Trophoblast cell (in vitro differentiated cells and primary cell): ENCODE measurements around the gene CMC1.

Experiments used
- DNase-seq, 2 donors: peaks; one replicate each; pipeline ENCODE4 v3.0.0-alpha.2; 2016
- H2AFZ ChIP-seq: 2 replicates; pipeline ENCODE4 v1.6.1; 2013; ENCODE audit warnings: low read length, moderate library complexity, mild to moderate bottlenecking; ENCODE audit not compliant: insufficient read depth, poor library complexity
- H2AK5ac ChIP-seq: 2 replicates; pipeline ENCODE4 v1.6.1; 2013; ENCODE audit warnings: mild to moderate bottlenecking, low read length
- H2BK120ac ChIP-seq: 2 replicates; pipeline ENCODE4 v1.6.1; 2013; ENCODE audit warnings: low read length, mild to moderate bottlenecking, moderate library complexity; ENCODE audit not compliant: insufficient read depth, poor library complexity
- H2BK12ac ChIP-seq: 2 replicates; pipeline ENCODE4 v1.6.1; 2013; ENCODE audit warnings: mild to moderate bottlenecking, low read length, moderate library complexity
- H2BK5ac ChIP-seq: 2 replicates; pipeline ENCODE4 v1.6.1; 2013; ENCODE audit warnings: low read length, low read depth, moderate library complexity, mild to moderate bottlenecking; ENCODE audit not compliant: poor library complexity
- H3K14ac ChIP-seq: 2 replicates; pipeline ENCODE4 v1.6.1; 2013; ENCODE audit warnings: mild to moderate bottlenecking, low read length
- H3K18ac ChIP-seq: 2 replicates; pipeline ENCODE4 v1.6.1; 2013; ENCODE audit warnings: mild to moderate bottlenecking, low read length
- H3K23ac ChIP-seq: 2 replicates; pipeline ENCODE4 v1.6.1; 2013; ENCODE audit warnings: low read length
- H3K27ac ChIP-seq: 2 replicates; pipeline ENCODE4 v1.5.1; 2013; ENCODE audit warnings: low read depth, mild to moderate bottlenecking, inconsistent platforms, low read length, moderate library complexity
- H3K27me3 ChIP-seq: 2 replicates; pipeline ENCODE4 v1.6.1; 2013; ENCODE audit warnings: inconsistent platforms, mild to moderate bottlenecking, low read length, moderate library complexity; ENCODE audit not compliant: insufficient read depth
- H3K36me3 ChIP-seq, 2 experiments: 1 replicate in 1 of 2; 2 replicates in 1 of 2; pipeline ENCODE4 v1.6.1; 2013; ENCODE audit warnings: low read length in 2 of 2, mild to moderate bottlenecking in 2 of 2, moderate library complexity in 1 of 2; ENCODE audit not compliant: insufficient read depth in 2 of 2, control insufficient read depth in 1 of 2
- H3K4ac ChIP-seq: 2 replicates; pipeline ENCODE4 v1.6.1; 2013; ENCODE audit warnings: low read depth, mild to moderate bottlenecking, low read length, moderate library complexity
- H3K4me1 ChIP-seq, 2 experiments: 1 replicate in 1 of 2; 2 replicates in 1 of 2; pipeline ENCODE4 v1.6.1; 2013; ENCODE audit warnings: low read length in 2 of 2, mild to moderate bottlenecking in 2 of 2, moderate library complexity in 1 of 2; ENCODE audit not compliant: insufficient read depth in 2 of 2, control insufficient read depth in 1 of 2
- H3K4me2 ChIP-seq: 2 replicates; pipeline ENCODE4 v1.6.1; 2013; ENCODE audit warnings: inconsistent platforms, mild to moderate bottlenecking, low read length, moderate library complexity
- H3K4me3 ChIP-seq: 2 replicates; pipeline ENCODE4 v1.5.1; 2013; ENCODE audit warnings: mild to moderate bottlenecking, low read depth, low read length, inconsistent platforms
- H3K79me1 ChIP-seq: one replicate; pipeline ENCODE4 v1.6.1; 2013; ENCODE audit warnings: low read length
- H3K79me2 ChIP-seq: 2 replicates; pipeline ENCODE4 v1.6.1; 2013; ENCODE audit warnings: low read length, mild to moderate bottlenecking; ENCODE audit not compliant: control insufficient read depth, insufficient read depth, poor library complexity
- H3K9ac ChIP-seq: 2 replicates; pipeline ENCODE4 v1.6.1; 2013; ENCODE audit warnings: mild to moderate bottlenecking, low read length
- H3K9me3 ChIP-seq: 2 replicates; pipeline ENCODE4 v1.6.1; 2013; ENCODE audit warnings: low read depth, mild to moderate bottlenecking, control low read depth, inconsistent platforms, low read length; ENCODE audit not compliant: insufficient read depth
- H4K12ac ChIP-seq: 2 replicates; pipeline ENCODE4 v1.6.1; 2013; ENCODE audit warnings: low read depth, mild to moderate bottlenecking, low read length, moderate library complexity
- H4K8ac ChIP-seq: 2 replicates; pipeline ENCODE4 v1.6.1; 2013; ENCODE audit warnings: low read depth, mild to moderate bottlenecking, low read length, moderate library complexity
- H4K91ac ChIP-seq: one replicate; pipeline ENCODE4 v1.6.1; 2013; ENCODE audit warnings: low read depth, mild to moderate bottlenecking, low read length, moderate library complexity
- WGBS: extraction: QIAGEN DNeasy Blood & Tissue Kit; methylation state at CpG from one replicate; pipeline ENCODE4 v1.1.7; 2013; ENCODE audit warnings: missing lambda C conversion rate; ENCODE audit not compliant: insufficient read length, insufficient coverage; ENCODE audit errors: extremely low coverage; 5-methylcytosine and 5-hydroxymethylcytosine counted together

CMC1 gene

DNA sequence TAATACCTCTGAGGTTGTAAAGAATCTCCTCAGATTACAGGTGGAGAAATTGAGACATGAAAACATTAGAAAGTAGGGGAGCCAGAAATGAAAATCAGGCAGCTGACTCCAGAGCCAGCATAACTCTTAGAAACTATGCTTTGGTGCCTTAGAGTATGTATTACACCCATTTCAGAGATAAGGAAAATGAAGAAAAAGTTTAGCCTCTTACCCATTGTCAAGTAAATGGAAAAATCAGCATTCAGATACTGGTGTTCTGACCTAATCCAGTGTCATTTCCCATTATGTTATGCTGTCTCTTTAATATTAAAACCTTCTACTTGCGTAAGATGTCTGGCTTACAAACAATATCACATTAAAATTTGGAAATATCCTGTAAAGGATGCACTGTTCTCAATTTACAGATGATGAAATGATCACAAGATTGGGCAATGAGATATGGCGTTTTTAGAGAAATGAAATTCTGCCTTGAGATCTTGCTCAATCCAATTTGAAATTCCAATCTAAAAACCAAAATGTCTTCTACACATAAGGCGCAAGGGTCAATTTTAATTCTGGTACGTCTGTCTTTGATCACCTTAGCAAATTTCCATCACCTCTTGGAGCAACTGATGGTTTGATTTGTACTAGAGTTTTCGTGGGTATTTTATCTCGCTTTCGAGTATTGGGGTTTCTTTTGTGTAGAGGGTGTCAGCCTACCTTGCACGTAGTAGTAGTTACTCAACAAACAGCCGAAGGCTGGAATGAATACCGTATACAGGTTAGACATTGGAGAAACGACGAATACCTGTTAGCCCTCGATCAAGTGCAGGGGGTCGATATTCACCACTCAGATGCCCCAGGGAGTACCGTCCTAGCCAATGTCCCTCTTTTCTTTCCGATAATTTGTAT lies 106.2 kb downstream of the CMC1 start:
- H3K79me1 ChIP-seq: peaks cover 10% of the 10 kb centered on the region
- H3K36me3 ChIP-seq: no peaks in the 10 kb centered on the region
- peak overlapping the region; percentile 95 for H3K27ac ChIP-seq
- H4K12ac ChIP-seq: no peak overlapping the region
- no peaks in the 10 kb centered on the region for H3K27me3 ChIP-seq
- H3K4ac ChIP-seq: peak overlapping the region; percentile 59
- no peaks in the 10 kb centered on the region for H3K9me3 ChIP-seq
- H4K8ac ChIP-seq: peak overlapping the region; percentile 97
- peak overlapping the region; percentile 88 for H3K4me2 ChIP-seq
- no peak overlapping the region for H2AK5ac ChIP-seq
- H3K23ac ChIP-seq: no peak overlapping the region
- H3K4me3 ChIP-seq: peak overlapping the region; percentile 86
- H3K79me2 ChIP-seq: peaks cover 10% of the 10 kb centered on the region
- no peak overlapping the region for H2BK120ac ChIP-seq
- H2BK12ac ChIP-seq: no peak overlapping the region
- peak overlapping the region; percentile 67 for H3K9ac ChIP-seq
- WGBS: no CpG with 5 or more reads among the region's 16 CpGs
- peak; percentile 11 to 67 for DNase-seq
- no peak overlapping the region for H3K14ac ChIP-seq
- no peak overlapping the region for H2BK5ac ChIP-seq
- H4K91ac ChIP-seq: peak overlapping the region; percentile 92
- peak overlapping the region; percentile 80 for H2AFZ ChIP-seq
- no peak overlapping the region for H3K18ac ChIP-seq
- H3K4me1 ChIP-seq: no peaks in the 10 kb centered on the region

- H3K18ac ChIP-seq: peak overlapping the region; percentile 89
- H3K9me3 ChIP-seq: no peaks in the 10 kb centered on the region
- H4K12ac ChIP-seq: peak overlapping the region; percentile 99
- peak overlapping the region; percentile 92 for H4K91ac ChIP-seq
- WGBS: no CpG with 5 or more reads among the region's 16 CpGs
- H2AK5ac ChIP-seq: no peak overlapping the region
- peak overlapping the region; percentile 97 for H4K8ac ChIP-seq
- H3K36me3 ChIP-seq: no peaks in the 10 kb centered on the region
- H3K4me3 ChIP-seq: peak overlapping the region; percentile 86
- peak overlapping the region; percentile 93 for H2BK120ac ChIP-seq
- peak overlapping the region; percentile 82 for H3K9ac ChIP-seq
- H3K27me3 ChIP-seq: no peaks in the 10 kb centered on the region
- peaks cover 10% of the 10 kb centered on the region for H3K79me1 ChIP-seq
- no peak overlapping the region for H3K23ac ChIP-seq
- peak overlapping the region; percentile 91 for H3K14ac ChIP-seq
- H3K79me2 ChIP-seq: peaks cover 10% of the 10 kb centered on the region
- H2BK5ac ChIP-seq: peak overlapping the region; percentile 94
- H3K4me2 ChIP-seq: peak overlapping the region; percentile 88
- no peak overlapping the region for H2BK12ac ChIP-seq
- H3K4me1 ChIP-seq: no peaks in the 10 kb centered on the region
- H2AFZ ChIP-seq: peak overlapping the region; percentile 80
- no peak for DNase-seq
- peak overlapping the region; percentile 95 for H3K27ac ChIP-seq
- H3K4ac ChIP-seq: peak overlapping the region; percentile 59
Measured at GRCh38 chr3:28348265-28348628, 106.8 kb downstream of the CMC1 start.

DNA sequence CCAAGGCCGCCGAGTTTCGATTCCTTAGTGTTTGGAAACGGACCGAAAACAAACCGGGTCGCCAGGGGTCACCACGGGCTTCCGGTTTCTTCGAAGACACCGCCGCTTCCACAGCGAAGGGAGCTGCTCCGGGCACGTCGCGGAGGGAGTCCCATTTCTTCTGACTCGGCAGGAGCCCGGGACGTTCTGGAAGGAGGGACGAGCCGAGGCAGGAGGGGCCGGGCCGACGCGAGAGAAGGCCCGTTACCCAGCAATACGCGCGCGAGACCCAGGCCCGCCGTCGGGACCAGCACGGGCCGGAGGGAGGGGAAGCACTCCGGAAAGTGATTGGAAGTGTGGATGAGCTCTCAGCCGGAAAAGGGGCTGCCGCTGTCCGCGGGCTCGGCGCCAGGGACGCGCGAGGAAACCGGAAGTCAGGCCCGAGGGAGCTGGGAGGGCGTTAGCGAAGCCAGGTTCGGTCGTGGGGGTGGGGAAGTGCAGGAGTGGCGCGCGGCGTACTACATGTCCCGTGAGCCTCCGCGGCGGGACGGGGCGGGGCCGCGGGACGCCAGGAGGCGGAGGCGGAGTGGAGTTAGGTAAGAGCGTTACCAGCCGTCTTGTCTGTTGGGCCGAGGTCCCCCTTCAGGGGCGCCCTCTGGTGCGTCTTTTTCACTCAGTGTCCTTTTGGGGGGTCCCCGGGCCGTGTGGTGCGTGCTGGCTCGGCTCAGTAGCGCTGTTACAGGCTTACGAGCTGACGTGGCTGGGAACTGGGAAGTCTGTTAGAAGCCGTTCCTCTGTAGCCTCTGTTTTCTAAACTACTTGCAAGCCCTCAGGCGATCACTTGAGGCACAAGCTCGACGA lies 107.4 kb downstream of the CMC1 start, which contains the start of the genes AZI2 and ZCWPW2:
Gene AZI2 (minus strand): TSS at position 196 of the 840 bp plus-strand sequence. CDS start 8,207 bp downstream, outside the sequence.
Gene ZCWPW2 (plus strand): TSS at position 93 of the 840 bp plus-strand sequence. CDS start 64,348 bp downstream, outside the sequence.
- Histone ChIP-seq H3K4me1 (no peaks in the 10 kb centered on the region), H4K12ac (peak within 1 kb of the TSS; percentile 99), H3K9ac (peak within 1 kb of the TSS; percentile 85), H2BK120ac (peak within 1 kb of the TSS; percentile 93), H3K4me3 (peak within 1 kb of the TSS; percentile 86), H3K4me2 (peak within 1 kb of the TSS; percentile 88), H4K91ac (peak within 1 kb of the TSS; percentile 92), H2BK5ac (peak within 1 kb of the TSS; percentile 94), H3K79me1 (peaks cover 10% of the 10 kb centered on the region), H2BK12ac (no peak within 1 kb of the TSS), H3K14ac (peak within 1 kb of the TSS; percentile 91), H4K8ac (peak within 1 kb of the TSS; percentile 97), H3K4ac (peak within 1 kb of the TSS; percentile 59), H3K9me3 (no peaks in the 10 kb centered on the region), H3K23ac (no peak within 1 kb of the TSS), H2AFZ (peak within 1 kb of the TSS; percentile 80), H3K18ac (peak within 1 kb of the TSS; percentile 89), H3K79me2 (peaks cover 10% of the 10 kb centered on the region), H2AK5ac (no peak within 1 kb of the TSS), H3K27me3 (no peaks in the 10 kb centered on the region), H3K27ac (peak within 1 kb of the TSS; percentile 95), H3K36me3 (no peaks in the 10 kb centered on the region)
- DNase-seq: peak; percentile 99
- no CpG with 5 or more reads among the region's 83 CpGs for WGBS

DNA sequence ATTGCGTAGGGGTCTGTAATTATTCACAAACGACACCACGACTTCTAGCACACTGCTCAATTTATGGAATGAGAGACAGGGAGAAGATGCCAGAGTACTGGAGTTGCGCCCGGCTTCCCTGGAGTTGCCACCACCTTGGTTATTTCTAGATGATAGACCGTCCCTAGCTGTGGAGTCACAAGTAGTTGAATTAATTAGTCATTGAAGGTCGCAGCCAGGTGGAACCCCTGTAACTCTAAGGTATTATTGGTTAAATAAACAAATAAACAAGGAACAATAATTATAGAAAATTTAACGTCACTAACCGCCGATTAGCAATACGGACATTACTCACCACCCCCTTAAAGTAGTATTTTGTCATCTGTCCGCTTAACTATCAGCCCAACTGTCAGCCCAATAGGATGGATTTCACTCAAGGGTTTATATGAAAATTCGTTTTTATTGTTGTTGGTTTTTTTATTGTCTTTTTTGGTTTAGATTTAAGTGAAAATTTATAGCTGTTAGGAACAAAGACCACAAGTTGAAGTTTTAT lies 108.1 kb downstream of the CMC1 start:
- H4K12ac ChIP-seq: no peak overlapping the region
- peak overlapping the region; percentile 86 for H3K4me3 ChIP-seq
- H3K27ac ChIP-seq: peak overlapping the region; percentile 95
- no peaks in the 10 kb centered on the region for H3K4me1 ChIP-seq
- no peak overlapping the region for H2AK5ac ChIP-seq
- H2BK12ac ChIP-seq: no peak overlapping the region
- H3K27me3 ChIP-seq: no peaks in the 10 kb centered on the region
- H4K91ac ChIP-seq: no peak overlapping the region
- WGBS: no CpG with 5 or more reads among the region's 13 CpGs
- H3K14ac ChIP-seq: no peak overlapping the region
- no peaks in the 10 kb centered on the region for H3K36me3 ChIP-seq
- no peak overlapping the region for H2BK120ac ChIP-seq
- peak overlapping the region; percentile 85 for H3K9ac ChIP-seq
- no peak for DNase-seq
- H2BK5ac ChIP-seq: no peak overlapping the region
- no peak overlapping the region for H3K4ac ChIP-seq
- no peak overlapping the region for H4K8ac ChIP-seq
- peak overlapping the region; percentile 80 for H2AFZ ChIP-seq
- peaks cover 10% of the 10 kb centered on the region for H3K79me1 ChIP-seq
- no peak overlapping the region for H3K23ac ChIP-seq
- peaks cover 10% of the 10 kb centered on the region for H3K79me2 ChIP-seq
- H3K18ac ChIP-seq: no peak overlapping the region
- H3K4me2 ChIP-seq: peak overlapping the region; percentile 72
- H3K9me3 ChIP-seq: no peaks in the 10 kb centered on the region
